Measurements from ENCODE around the gene EXD3. TPM values are rescaled to one million over a fixed set of nuclear protein-coding genes. Genes with fewer than 3 reads are reported as not detected.

Gene EXD3
- total RNA-seq, 2 experiments from 2014 or later, result 20.8 to 27.0 TPM

DNA sequence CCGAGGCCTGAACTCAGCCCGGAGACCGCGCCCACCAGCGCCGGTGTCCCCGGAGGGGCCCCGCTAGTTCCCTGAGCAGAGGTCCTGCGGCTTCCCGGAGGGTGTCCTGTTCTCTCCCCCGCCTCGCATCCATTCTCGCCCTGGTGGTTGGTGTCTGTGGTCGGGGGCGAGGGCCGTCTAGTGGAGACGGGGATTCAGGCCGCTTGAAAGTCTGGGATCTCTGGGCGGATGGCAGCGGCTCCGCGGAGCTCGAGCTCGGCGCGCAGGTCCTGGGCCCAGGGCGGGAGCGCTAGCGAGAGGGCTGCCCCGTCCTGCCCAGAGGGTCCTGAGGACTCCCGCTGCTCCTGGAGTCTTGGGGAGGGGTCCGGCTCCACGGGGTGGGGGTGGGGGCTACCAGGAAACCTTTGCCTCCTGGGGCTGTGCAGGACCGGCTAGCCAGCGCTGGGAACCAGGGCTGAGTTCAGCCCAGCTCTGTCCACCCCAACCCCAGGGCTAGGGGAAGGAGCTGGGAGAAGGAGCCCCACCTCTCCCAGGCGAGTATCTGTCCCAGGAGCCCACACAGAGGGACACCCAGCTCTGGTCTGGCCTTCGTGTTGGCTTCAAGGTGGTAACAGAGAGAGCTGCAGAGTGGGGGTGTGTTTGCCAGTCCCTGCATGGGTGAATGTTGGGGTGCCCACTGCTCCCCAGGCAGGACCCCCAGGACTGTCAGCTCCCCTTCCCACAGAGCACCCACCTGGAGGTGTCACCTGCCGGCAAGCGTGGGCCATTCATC lies 141.4 kb downstream of the EXD3 start:
- H3K9me3 ChIP-seq (ENCODE audit: low read length), result no peaks in the 10 kb centered on the region; the same call in 1 of the 2 replicates
- no peak overlapping the region for H3K4me3 ChIP-seq (ENCODE audit: low read depth, low read length, poor library complexity, severe bottlenecking)
- TF ChIP-seq, protein P1, sequence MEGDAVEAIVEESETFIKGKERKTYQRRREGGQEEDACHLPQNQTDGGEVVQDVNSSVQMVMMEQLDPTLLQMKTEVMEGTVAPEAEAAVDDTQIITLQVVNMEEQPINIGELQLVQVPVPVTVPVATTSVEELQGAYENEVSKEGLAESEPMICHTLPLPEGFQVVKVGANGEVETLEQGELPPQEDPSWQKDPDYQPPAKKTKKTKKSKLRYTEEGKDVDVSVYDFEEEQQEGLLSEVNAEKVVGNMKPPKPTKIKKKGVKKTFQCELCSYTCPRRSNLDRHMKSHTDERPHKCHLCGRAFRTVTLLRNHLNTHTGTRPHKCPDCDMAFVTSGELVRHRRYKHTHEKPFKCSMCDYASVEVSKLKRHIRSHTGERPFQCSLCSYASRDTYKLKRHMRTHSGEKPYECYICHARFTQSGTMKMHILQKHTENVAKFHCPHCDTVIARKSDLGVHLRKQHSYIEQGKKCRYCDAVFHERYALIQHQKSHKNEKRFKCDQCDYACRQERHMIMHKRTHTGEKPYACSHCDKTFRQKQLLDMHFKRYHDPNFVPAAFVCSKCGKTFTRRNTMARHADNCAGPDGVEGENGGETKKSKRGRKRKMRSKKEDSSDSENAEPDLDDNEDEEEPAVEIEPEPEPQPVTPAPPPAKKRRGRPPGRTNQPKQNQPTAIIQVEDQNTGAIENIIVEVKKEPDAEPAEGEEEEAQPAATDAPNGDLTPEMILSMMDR (conservative IDR thresholded peaks at IDR 0.05; ENCODE audit: low read length), result no peak
- no peak for TF ChIP-seq EZH2phosphoT487 (IDR thresholded peaks at IDR 0.05; ENCODE audit: borderline replicate concordance, low read depth, low read length)
- H3K9me2 ChIP-seq (ENCODE audit: insufficient read depth, low read length), result no peaks in the 10 kb centered on the region
- CTCF ChIA-PET (ENCODE audit: unreplicated experiment), result no interaction called here
- H3K79me2 ChIP-seq (ENCODE audit: insufficient read depth, low read depth, low read length), result no peaks in the 10 kb centered on the region
- H4K20me1 ChIP-seq (ENCODE audit: insufficient read depth, low read length), result no peaks in the 10 kb centered on the region
- H3K4me2 ChIP-seq (ENCODE audit: low read length), result no peak overlapping the region
- peaks cover 61% of the 10 kb centered on the region for H3K4me1 ChIP-seq (ENCODE audit: insufficient read depth, low read length, poor library complexity, severe bottlenecking)
- DNase-seq (ENCODE audit: low spot score), result no peak
- peaks cover 11% of the 10 kb centered on the region for H3K36me3 ChIP-seq (ENCODE audit: insufficient read depth, low read length)
- H3K27ac ChIP-seq (ENCODE audit: low read depth, low read length, poor library complexity, severe bottlenecking), result peak overlapping the region; percentile 62
- POLR2A ChIA-PET, result no interaction called here
- no TSS peak for BruUV-seq (replicated peaks)
- intact Hi-C loops (cut with micrococcal nuclease; ENCODE audit: unreplicated experiment), result no loop called here
- no peak overlapping the region for H2AFZ ChIP-seq (ENCODE audit: low read length)

DNA sequence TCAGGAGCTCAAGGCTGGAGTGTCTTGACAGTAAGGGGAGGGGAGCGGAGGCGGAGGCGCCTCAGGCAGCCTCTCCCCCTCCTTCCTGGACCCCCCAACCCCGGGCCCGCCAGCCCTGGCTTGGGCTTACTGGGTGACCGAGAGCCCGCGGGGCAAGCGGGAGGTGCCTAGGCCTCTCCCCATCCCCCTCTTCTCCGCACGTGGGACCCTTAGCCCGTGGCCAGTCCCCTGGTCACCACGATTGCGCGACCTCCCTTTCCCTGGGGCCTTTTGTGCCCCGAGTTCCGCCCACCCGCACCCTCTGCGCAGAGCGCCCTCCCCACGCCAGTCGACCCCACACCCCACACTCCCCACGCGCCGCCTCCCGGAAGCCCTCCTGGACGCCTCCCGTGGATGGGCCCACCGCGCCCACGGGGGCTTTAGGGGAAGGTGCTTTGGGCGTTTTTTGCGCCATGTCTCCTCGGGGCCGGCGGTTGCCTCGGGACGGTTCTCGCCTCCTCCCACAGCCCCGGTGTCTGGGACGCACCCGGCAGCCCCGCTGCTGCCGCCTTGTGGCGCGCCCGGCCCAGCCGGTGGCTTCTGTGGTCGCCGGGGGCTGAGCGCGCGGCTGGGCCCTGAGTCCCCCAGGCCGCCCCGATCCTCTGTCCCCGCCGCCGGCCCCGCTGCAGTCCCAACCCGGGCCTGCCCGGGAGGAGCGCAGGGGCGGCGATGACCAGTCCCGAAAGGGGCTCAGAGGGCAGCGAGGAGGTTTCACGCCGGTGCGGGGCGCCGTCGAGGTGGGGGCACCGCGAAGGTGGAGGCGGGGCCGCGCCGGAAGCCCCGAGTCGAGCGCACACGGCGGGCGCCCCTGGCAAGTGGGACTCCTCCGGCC lies 142.3 kb downstream of the EXD3 start:
- H4K20me1 ChIP-seq (ENCODE audit: insufficient read depth, low read length), result no peaks in the 10 kb centered on the region
- no peaks in the 10 kb centered on the region for H3K9me3 ChIP-seq (ENCODE audit: low read length)
- CTCF ChIA-PET (ENCODE audit: unreplicated experiment), result no interaction called here
- H3K4me2 ChIP-seq (ENCODE audit: low read length), result no peak overlapping the region; the same call in 1 of the 2 replicates
- DNase-seq (ENCODE audit: low spot score), result no peak
- H3K27ac ChIP-seq (ENCODE audit: low read depth, low read length, poor library complexity, severe bottlenecking), result no peak overlapping the region
- no peak overlapping the region for H2AFZ ChIP-seq (ENCODE audit: low read length)
- POLR2A ChIA-PET, result no interaction called here
- H3K4me3 ChIP-seq (ENCODE audit: low read depth, low read length, poor library complexity, severe bottlenecking), result no peak overlapping the region
- peaks cover 11% of the 10 kb centered on the region for H3K36me3 ChIP-seq (ENCODE audit: insufficient read depth, low read length)
- intact Hi-C loops (cut with micrococcal nuclease; ENCODE audit: unreplicated experiment), result no loop called here
- BruUV-seq (replicated peaks), result no TSS peak
- no peak for TF ChIP-seq EZH2phosphoT487 (IDR thresholded peaks at IDR 0.05; ENCODE audit: borderline replicate concordance, low read depth, low read length)
- TF ChIP-seq, protein P1 (conservative IDR thresholded peaks at IDR 0.05; ENCODE audit: low read length), result no peak
- H3K4me1 ChIP-seq (ENCODE audit: insufficient read depth, low read length, poor library complexity, severe bottlenecking), result peaks cover 61% of the 10 kb centered on the region
- H3K79me2 ChIP-seq (ENCODE audit: insufficient read depth, low read depth, low read length), result no peaks in the 10 kb centered on the region
- H3K9me2 ChIP-seq (ENCODE audit: insufficient read depth, low read length), result no peaks in the 10 kb centered on the region
